H9 (cell line): ENCODE measurements around the gene EXOC6. TPM values are rescaled to one million over a fixed set of nuclear protein-coding genes. Genes with fewer than 3 reads are reported as not detected.

Experiments
- DNase-seq: peaks from one replicate; pipeline ENCODE4 v3.0.0-alpha.2; 2017
- H2AFZ ChIP-seq: one replicate; pipeline ENCODE4 v1.6.1; 2013; ENCODE audit warnings: mild to moderate bottlenecking, low read length, control low read depth, moderate library complexity
- H2AK5ac ChIP-seq: 2 replicates; pipeline ENCODE4 v1.6.1; 2013; ENCODE audit warnings: low read length, control low read depth, mixed read lengths; ENCODE audit not compliant: insufficient read length
- H2BK120ac ChIP-seq: one replicate; pipeline ENCODE4 v1.6.1; 2013; ENCODE audit warnings: low read depth, mild to moderate bottlenecking, low read length, control low read depth, inconsistent platforms; ENCODE audit not compliant: poor library complexity, severe bottlenecking
- H2BK12ac ChIP-seq: 2 replicates; pipeline ENCODE4 v1.6.1; 2013; ENCODE audit warnings: low read length, control low read depth, mixed read lengths, low read depth; ENCODE audit not compliant: insufficient read length
- H2BK15ac ChIP-seq: 2 replicates; pipeline ENCODE4 v1.6.1; 2013; ENCODE audit warnings: low read depth, low read length, control low read depth
- H2BK20ac ChIP-seq: one replicate; pipeline ENCODE4 v1.6.1; 2013; ENCODE audit warnings: low read depth, mild to moderate bottlenecking, low read length, control low read depth, inconsistent platforms; ENCODE audit not compliant: poor library complexity, severe bottlenecking
- H2BK5ac ChIP-seq: 2 replicates; pipeline ENCODE4 v1.6.1; 2013; ENCODE audit warnings: low read length, control low read depth, mixed read lengths; ENCODE audit not compliant: insufficient read length
- H3K14ac ChIP-seq: 2 replicates; pipeline ENCODE4 v1.6.1; 2013; ENCODE audit warnings: low read length, control low read depth; ENCODE audit not compliant: insufficient read depth
- H3K18ac ChIP-seq: 2 replicates; pipeline ENCODE4 v1.6.1; 2013; ENCODE audit warnings: low read depth, mild to moderate bottlenecking, mixed read lengths, low read length, control low read depth; ENCODE audit not compliant: insufficient read length
- H3K23ac ChIP-seq: 2 replicates; pipeline ENCODE4 v1.6.1; 2013; ENCODE audit warnings: low read length, control low read depth, mixed read lengths, low read depth; ENCODE audit not compliant: insufficient read length
- H3K23me2 ChIP-seq: 2 replicates; pipeline ENCODE4 v1.6.1; 2013; ENCODE audit warnings: low read depth, mild to moderate bottlenecking, mixed read lengths, low read length, control low read depth; ENCODE audit not compliant: insufficient read length, poor library complexity, severe bottlenecking
- H3K27ac ChIP-seq: 2 replicates; pipeline ENCODE4 v1.5.1; 2013; ENCODE audit warnings: low read length, control low read depth, mixed read lengths, low read depth; ENCODE audit not compliant: insufficient read length
- H3K27me3 ChIP-seq: 2 replicates; pipeline ENCODE4 v1.6.1; 2013; ENCODE audit warnings: low read length, control low read depth, inconsistent platforms; ENCODE audit not compliant: insufficient read depth
- H3K4ac ChIP-seq: 2 replicates; pipeline ENCODE4 v1.6.1; 2013; ENCODE audit warnings: low read depth, mild to moderate bottlenecking, control low read depth, inconsistent platforms, low read length, moderate library complexity
- H3K4me1 ChIP-seq: 2 replicates; pipeline ENCODE4 v1.6.1; 2013; ENCODE audit warnings: low read length, control low read depth, inconsistent platforms; ENCODE audit not compliant: insufficient read depth
- H3K4me2 ChIP-seq: 2 replicates; pipeline ENCODE4 v1.6.1; 2013; ENCODE audit warnings: low read length, control low read depth, mixed read lengths; ENCODE audit not compliant: insufficient read length, insufficient read depth
- H3K56ac ChIP-seq: 2 replicates; pipeline ENCODE4 v1.6.1; 2013; ENCODE audit warnings: low read depth, mild to moderate bottlenecking, mixed read lengths, low read length, control low read depth; ENCODE audit not compliant: insufficient read length
- H3K79me1 ChIP-seq: 2 replicates; pipeline ENCODE4 v1.6.1; 2013; ENCODE audit warnings: low read depth, mild to moderate bottlenecking, moderate library complexity, low read length, control low read depth, inconsistent platforms; ENCODE audit not compliant: insufficient read depth, poor library complexity, severe bottlenecking
- H3K79me2 ChIP-seq: 2 replicates; pipeline ENCODE4 v1.6.1; 2013; ENCODE audit warnings: low read length, control low read depth, inconsistent platforms; ENCODE audit not compliant: insufficient read depth
- H3K9ac ChIP-seq: 2 replicates; pipeline ENCODE4 v1.6.1; 2013; ENCODE audit warnings: low read length, control low read depth, mixed read lengths; ENCODE audit not compliant: insufficient read length; ENCODE audit errors: extremely low read depth
- H3K9me3 ChIP-seq: one replicate; pipeline ENCODE4 v1.6.1; 2013; ENCODE audit warnings: low read depth, low read length, inconsistent platforms; ENCODE audit not compliant: control insufficient read depth
- H3T11ph ChIP-seq: one replicate; pipeline ENCODE4 v1.6.1; 2013; ENCODE audit warnings: mild to moderate bottlenecking, low read length, control low read depth, inconsistent platforms
- H4K20me1 ChIP-seq: one replicate; pipeline ENCODE4 v1.6.1; 2013; ENCODE audit not compliant: control insufficient read depth, insufficient read length, insufficient read depth
- H4K5ac ChIP-seq: 2 replicates; pipeline ENCODE4 v1.6.1; 2013; ENCODE audit warnings: low read depth, mild to moderate bottlenecking, mixed read lengths, low read length, control low read depth; ENCODE audit not compliant: insufficient read length
- H4K8ac ChIP-seq: replicated peaks from 2 replicates; pipeline ENCODE4 v1.6.1; 2013; ENCODE audit warnings: low read length, control low read depth, mixed read lengths, low read depth; ENCODE audit not compliant: insufficient read length
- H4K91ac ChIP-seq: 2 replicates; pipeline ENCODE4 v1.6.1; 2013; ENCODE audit warnings: low read depth, mild to moderate bottlenecking, moderate library complexity, mixed read lengths, low read length, control low read depth; ENCODE audit not compliant: insufficient read length
- H3K27ac Mint-ChIP-seq, 3 experiments: 2 replicates in 2 of 3; 3 replicates in 1 of 3; pipeline ENCODE4 v1.8.0; 2020 to 2021; ENCODE audit warnings: mixed read lengths in 3 of 3, mild to moderate bottlenecking in 1 of 3, moderate library complexity in 1 of 3
- H3K27me3 Mint-ChIP-seq: 2 replicates; pipeline ENCODE4 v1.8.0; 2021; ENCODE audit warnings: low read depth, mild to moderate bottlenecking, moderate library complexity, mixed read lengths
- H3K36me3 Mint-ChIP-seq, 3 experiments: 2 replicates in 2 of 3; 3 replicates in 1 of 3; pipeline ENCODE4 v1.8.0; 2020 to 2021; ENCODE audit warnings: low read depth in 3 of 3, mixed read lengths in 3 of 3; ENCODE audit not compliant: insufficient read depth in 1 of 3
- H3K4me1 Mint-ChIP-seq, 2 experiments: 2 replicates each; pipeline ENCODE4 v1.8.0; 2020; ENCODE audit warnings: mixed read lengths in 2 of 2
- H3K4me3 Mint-ChIP-seq, 2 experiments: 2 replicates in 1 of 2; 3 replicates in 1 of 2; pipeline ENCODE4 v1.8.0; 2020 to 2021; ENCODE audit warnings: mild to moderate bottlenecking in 2 of 2, mixed read lengths in 2 of 2, moderate library complexity in 1 of 2
- H3K9me3 Mint-ChIP-seq, 2 experiments: 2 replicates in 1 of 2; 3 replicates in 1 of 2; pipeline ENCODE4 v1.8.0; 2020; ENCODE audit warnings: mild to moderate bottlenecking in 2 of 2, mixed read lengths in 2 of 2, moderate library complexity in 1 of 2
- CTCF ChIP-seq: fragments of 200-600 bp; sonication (generic); conservative IDR thresholded peaks from 3 replicates; pipeline ENCODE4 v1.8.0; 2021; ENCODE audit warnings: antibody characterized with exemption, mild to moderate bottlenecking
- WGBS: extraction: QIAGEN DNeasy Blood & Tissue Kit; methylation state at CpG from one replicate; pipeline ENCODE4 v1.1.7; 2013; ENCODE audit warnings: missing lambda C conversion rate, low lambda C conversion rate, mixed read lengths; ENCODE audit not compliant: insufficient read length; ENCODE audit errors: extremely low coverage; 5-methylcytosine and 5-hydroxymethylcytosine counted together
- total RNA-seq: library from RNA; stranded (reverse); gene quantifications from 2 replicates; pipeline ENCODE4 v1.2.1, GENCODE V29; 2021

Gene EXOC6
- total RNA-seq, 1 experiment from 2014 or later = 9.0 TPM

DNA sequence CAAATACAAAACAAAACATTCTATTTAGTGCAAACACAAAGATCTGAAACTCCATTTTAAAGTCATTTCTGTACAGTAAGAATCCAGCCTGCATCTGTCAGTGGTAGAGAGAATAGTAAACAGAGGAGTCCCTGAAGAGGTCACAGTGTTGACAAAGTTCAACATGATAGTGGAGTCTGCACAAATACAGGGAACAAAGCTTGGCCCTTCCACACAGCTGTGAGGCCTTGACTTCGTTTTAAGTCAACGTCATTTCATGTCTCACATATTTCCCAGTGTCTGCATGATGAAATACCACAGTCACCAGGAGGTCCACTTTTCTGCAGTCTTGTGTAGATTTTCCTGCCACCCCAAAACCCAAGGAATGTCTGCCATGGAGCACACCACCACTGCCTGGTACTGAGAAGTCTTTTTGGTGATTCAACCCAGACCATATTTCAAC is 258.3 kb downstream of the EXOC6 start:
- Histone ChIP-seq H2AFZ (no peak overlapping the region), H3K27ac (no peak overlapping the region), H3K4ac (no peak overlapping the region), H3K9me3 (no peaks in the 10 kb centered on the region), H4K8ac (no peak overlapping the region), H3K23me2 (no peaks in the 10 kb centered on the region), H3K4me1 (no peaks in the 10 kb centered on the region; the same call in 1 of the 2 replicates), H3K79me1 (no peaks in the 10 kb centered on the region), H2AK5ac (no peak overlapping the region), H4K91ac (no peak overlapping the region), H3K27me3 (no peaks in the 10 kb centered on the region), H2BK5ac (no peak overlapping the region), H3K23ac (no peak overlapping the region), H2BK20ac (no peak overlapping the region), H3K4me2 (no peak overlapping the region), H3T11ph (no peak overlapping the region), H2BK15ac (no peak overlapping the region), H2BK12ac (no peak overlapping the region), H3K9ac (no peak overlapping the region), H4K5ac (no peak overlapping the region), H3K79me2 (no peaks in the 10 kb centered on the region), H4K20me1 (no peaks in the 10 kb centered on the region), H3K18ac (no peak overlapping the region), H3K14ac (no peak overlapping the region), H2BK120ac (no peak overlapping the region), H3K56ac (no peak overlapping the region)
- no peak for TF ChIP-seq CTCF
- no peak overlapping the region for H3K4me3 Mint-ChIP-seq
- no peak overlapping the region for H3K27ac Mint-ChIP-seq
- DNase-seq = no peak
- no peaks in the 10 kb centered on the region; the same call in 1 of the 2 replicates for H3K27me3 Mint-ChIP-seq
- H3K4me1 Mint-ChIP-seq = peaks cover 9 to 19% of the 10 kb centered on the region in 2 experiments
- H3K36me3 Mint-ChIP-seq = peaks cover 0 to 24% (median 3%) of the 10 kb centered on the region in 3 experiments; a peak in 5 of 7 replicates
- no CpG with 5 or more reads among the region's 2 CpGs for WGBS
- H3K9me3 Mint-ChIP-seq = peaks cover 16 to 21% of the 10 kb centered on the region in 2 experiments; a peak in 4 of 5 replicates

Other genes starting within 250 kb of the EXOC6 start
- gene HHEX, start 158.6 kb upstream of the EXOC6 start, total RNA-seq = 1.8 and 2.2 TPM in 2 replicates
- gene CYP26C1, start 212.3 kb downstream of the EXOC6 start, total RNA-seq = 0.42 and 0.79 TPM in 2 replicates
- 70.4 and 72.1 TPM in 2 replicates for gene CYP26A1, start 225.4 kb downstream of the EXOC6 start, total RNA-seq